SJCRH30 (cell line): ENCODE results near the gene CNOT6. TPM values are rescaled to one million over a fixed set of nuclear protein-coding genes. Genes with fewer than 3 reads are reported as not detected.
"Not testable (repeated sequence)": the region's sequence is repeated elsewhere in the genome, so short reads cannot be mapped to it uniquely, and the experiment has no call there.

Source experiments
- DNase-seq, 2 experiments: peaks; one replicate each; pipeline ENCODE4 v3.0.0-alpha.2; 2015 to 2020
- H3K27ac ChIP-seq: fragments of 250-450 bp; sonication (Bioruptor Pico); 2 replicates; pipeline ENCODE4 v1.5.1; 2020; ENCODE audit warnings: mild to moderate bottlenecking, moderate library complexity
- H3K27me3 ChIP-seq: fragments of 250-450 bp; sonication (Bioruptor Pico); 2 replicates; pipeline ENCODE4 v1.5.1; 2020; ENCODE audit warnings: mild to moderate bottlenecking, moderate library complexity
- H3K36me3 ChIP-seq: fragments of 250-450 bp; sonication (Bioruptor Pico); 2 replicates; pipeline ENCODE4 v1.5.1; 2020; ENCODE audit warnings: mild to moderate bottlenecking, moderate library complexity
- H3K4me1 ChIP-seq: fragments of 250-450 bp; sonication (Bioruptor Pico); 2 replicates; pipeline ENCODE4 v1.5.1; 2020; ENCODE audit warnings: mild to moderate bottlenecking, moderate library complexity
- H3K4me3 ChIP-seq: fragments of 250-450 bp; sonication (Bioruptor Pico); 2 replicates; pipeline ENCODE4 v1.5.1; 2020; ENCODE audit warnings: mild to moderate bottlenecking, moderate library complexity
- H3K9me3 ChIP-seq: fragments of 250-450 bp; sonication (Bioruptor Pico); replicated peaks from 2 replicates; pipeline ENCODE4 v1.5.1; 2020; ENCODE audit warnings: mild to moderate bottlenecking, moderate library complexity
- total RNA-seq: library from RNA; depleted of rRNA; stranded (reverse); fragments of >200 nt; shearing (Covaris generic); gene quantifications from 2 replicates; pipeline ENCODE4 v1.2.3, GENCODE V29; 2014

Gene CNOT6
- total RNA-seq, 1 experiment from 2014 or later = 28.2 TPM

DNA sequence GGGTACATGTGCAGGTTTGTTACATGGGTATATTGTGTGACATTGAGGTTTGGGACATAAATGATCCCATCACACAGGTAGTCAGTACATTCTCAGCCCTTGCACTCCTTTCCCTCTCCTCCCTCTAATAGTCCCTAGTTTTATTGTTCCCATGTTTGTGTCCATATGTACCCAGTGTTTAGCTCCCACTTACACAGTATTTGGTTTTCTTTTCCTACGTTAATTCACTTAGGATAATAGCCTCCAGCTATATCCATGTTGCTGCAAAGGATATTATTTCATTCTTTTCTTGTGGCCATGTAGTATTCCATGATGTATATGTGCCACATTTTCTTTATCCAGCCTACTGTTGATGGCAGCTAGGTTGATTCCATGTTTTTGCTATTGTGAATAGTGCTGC is 27.4 kb downstream of the CNOT6 start:
- Histone ChIP-seq H3K4me1 (peaks cover 9% of the 10 kb centered on the region; the same call in 1 of the 2 replicates), H3K4me3 (no peak overlapping the region), H3K27ac (no peak overlapping the region), H3K9me3 (peaks cover 3% of the 10 kb centered on the region; the same call in 1 of the 2 replicates), H3K27me3 (no peaks in the 10 kb centered on the region), H3K36me3 (0 out of 2 replicates have a peak, but pooled peaks cover 6% of the 10 kb centered on the region)
- DNase-seq = no peak

DNA sequence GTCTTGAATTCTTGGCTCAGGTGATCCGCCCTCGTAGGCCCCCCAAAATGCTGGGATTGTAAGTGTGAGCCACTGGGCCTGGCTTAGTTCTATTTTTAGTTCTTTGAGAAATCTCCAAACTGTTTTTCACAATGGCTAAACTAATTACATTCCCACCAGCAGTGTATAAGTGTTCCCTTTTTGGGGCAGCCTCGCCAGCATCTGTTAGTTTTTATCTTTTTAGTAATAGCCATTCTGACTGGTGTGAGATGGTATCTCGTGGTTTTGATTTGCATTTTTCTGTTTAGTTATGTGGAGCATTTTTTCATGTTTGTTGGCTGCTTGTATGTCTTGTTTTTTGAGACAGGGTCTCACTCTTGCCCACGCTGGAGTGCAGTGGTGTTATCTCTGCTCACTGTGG is 28.2 kb downstream of the CNOT6 start:
- Histone ChIP-seq H3K9me3 (peaks cover 3% of the 10 kb centered on the region; the same call in 1 of the 2 replicates), H3K4me3 (no peak overlapping the region), H3K27me3 (no peaks in the 10 kb centered on the region), H3K4me1 (peaks cover 9% of the 10 kb centered on the region; the same call in 1 of the 2 replicates), H3K36me3 (peaks cover 10% of the 10 kb centered on the region), H3K27ac (no peak overlapping the region)
- DNase-seq = no peak

DNA sequence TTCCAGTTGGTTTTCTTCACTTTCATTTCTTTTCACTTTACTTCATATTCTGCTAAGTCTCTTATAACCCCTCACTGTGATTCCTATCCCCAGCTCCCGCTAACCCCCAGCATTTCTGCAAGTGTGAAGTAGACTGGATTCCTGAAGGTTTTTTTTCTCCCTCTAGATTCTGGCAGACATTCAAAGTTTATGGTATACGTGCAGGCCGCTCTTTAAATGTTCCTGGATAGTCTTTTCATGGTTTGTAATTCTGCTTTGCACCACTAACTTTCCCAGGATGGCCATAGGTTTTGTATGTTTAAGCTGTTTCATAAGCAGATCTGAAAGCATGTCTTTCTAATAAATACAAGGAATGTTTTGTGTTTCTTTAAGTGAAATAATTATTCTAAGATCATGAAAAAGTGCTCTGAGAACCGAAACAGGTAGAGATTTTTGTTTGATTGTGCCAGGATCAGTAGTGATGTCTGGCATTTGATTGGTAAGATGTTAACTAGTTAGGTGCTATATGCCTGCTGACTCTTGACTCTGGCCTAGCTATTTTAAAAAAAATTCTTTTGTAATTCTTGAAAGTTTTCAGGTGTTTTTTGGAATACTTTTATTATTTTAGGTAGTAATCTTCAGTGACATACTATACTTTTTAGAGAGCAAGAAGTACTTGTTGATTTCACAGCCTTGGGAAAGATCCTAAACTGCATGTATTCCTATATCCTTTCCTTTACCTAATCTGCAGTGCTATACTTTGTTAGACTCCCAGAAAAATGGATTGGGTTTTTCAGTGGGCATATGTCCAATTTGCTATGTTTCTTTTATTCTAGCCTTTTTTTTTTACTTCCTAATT is 29.7 kb downstream of the CNOT6 start:
- DNase-seq = no peak
- no peak overlapping the region for H3K27ac ChIP-seq
- no peaks in the 10 kb centered on the region for H3K9me3 ChIP-seq
- H3K4me3 ChIP-seq = no peak overlapping the region
- no peaks in the 10 kb centered on the region for H3K27me3 ChIP-seq
- peaks cover 8% of the 10 kb centered on the region for H3K36me3 ChIP-seq
- H3K4me1 ChIP-seq = peaks cover 9% of the 10 kb centered on the region; the same call in 1 of the 2 replicates

GRCh38 chr5:180525399-180525798 is 31.2 kb downstream of the CNOT6 start:
- Histone ChIP-seq H3K27me3 (no peaks in the 10 kb centered on the region), H3K4me3 (no peak overlapping the region), H3K9me3 (no peaks in the 10 kb centered on the region), H3K36me3 (peaks cover 21% of the 10 kb centered on the region), H3K27ac (no peak overlapping the region), H3K4me1 (peaks cover 9% of the 10 kb centered on the region; the same call in 1 of the 2 replicates)
- DNase-seq = no peak

DNA sequence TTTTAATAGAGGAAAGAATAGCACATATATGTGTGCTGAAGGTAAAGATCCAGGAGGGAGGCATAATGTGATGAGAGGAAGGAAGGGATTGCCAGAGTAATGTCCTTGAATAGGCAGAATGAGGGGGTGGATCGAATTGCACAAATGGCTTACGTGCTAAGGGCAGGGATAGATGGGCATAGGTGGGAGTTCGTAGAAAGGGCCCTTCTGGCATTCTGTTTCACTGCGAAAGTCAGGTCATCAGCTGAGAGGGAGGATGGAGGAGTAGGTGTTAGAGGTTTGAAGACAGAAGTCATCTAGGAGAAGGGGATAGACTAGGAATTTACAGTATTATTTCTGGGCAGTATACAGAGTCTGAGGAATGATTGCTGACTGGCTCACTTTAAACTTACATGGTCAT is 32.1 kb downstream of the CNOT6 start:
- no peak for DNase-seq
- Histone ChIP-seq H3K4me3 (no peak overlapping the region), H3K4me1 (peaks cover 9% of the 10 kb centered on the region; the same call in 1 of the 2 replicates), H3K9me3 (no peaks in the 10 kb centered on the region), H3K27ac (no peak overlapping the region), H3K36me3 (peaks cover 21% of the 10 kb centered on the region), H3K27me3 (no peaks in the 10 kb centered on the region)

DNA sequence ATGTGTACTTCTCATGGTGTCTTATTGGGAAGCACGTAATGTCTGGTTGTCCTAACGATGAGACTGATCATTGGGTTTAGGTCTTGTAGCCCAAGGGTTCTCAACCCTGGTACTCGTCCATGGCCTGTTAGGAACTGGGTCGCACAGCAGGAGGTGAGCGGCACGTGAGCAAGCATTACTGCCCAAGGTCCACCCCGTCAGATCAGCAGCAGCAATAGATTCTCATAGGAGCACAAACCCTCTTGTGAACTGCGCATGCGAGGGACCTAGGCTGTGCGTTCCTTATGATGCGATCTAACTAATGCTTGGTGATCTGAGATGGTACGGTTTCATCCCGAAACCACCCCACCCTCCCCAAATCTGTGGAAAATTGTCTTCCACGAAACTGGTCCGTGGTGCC is 33.5 kb downstream of the CNOT6 start:
- Histone ChIP-seq H3K4me1 (0 out of 2 replicates have a peak, but pooled peaks cover under 1% of the 10 kb centered on the region), H3K27me3 (no peaks in the 10 kb centered on the region), H3K9me3 (no peaks in the 10 kb centered on the region), H3K27ac (no peak overlapping the region), H3K36me3 (peaks cover 30% of the 10 kb centered on the region), H3K4me3 (no peak overlapping the region)
- DNase-seq = no peak

DNA sequence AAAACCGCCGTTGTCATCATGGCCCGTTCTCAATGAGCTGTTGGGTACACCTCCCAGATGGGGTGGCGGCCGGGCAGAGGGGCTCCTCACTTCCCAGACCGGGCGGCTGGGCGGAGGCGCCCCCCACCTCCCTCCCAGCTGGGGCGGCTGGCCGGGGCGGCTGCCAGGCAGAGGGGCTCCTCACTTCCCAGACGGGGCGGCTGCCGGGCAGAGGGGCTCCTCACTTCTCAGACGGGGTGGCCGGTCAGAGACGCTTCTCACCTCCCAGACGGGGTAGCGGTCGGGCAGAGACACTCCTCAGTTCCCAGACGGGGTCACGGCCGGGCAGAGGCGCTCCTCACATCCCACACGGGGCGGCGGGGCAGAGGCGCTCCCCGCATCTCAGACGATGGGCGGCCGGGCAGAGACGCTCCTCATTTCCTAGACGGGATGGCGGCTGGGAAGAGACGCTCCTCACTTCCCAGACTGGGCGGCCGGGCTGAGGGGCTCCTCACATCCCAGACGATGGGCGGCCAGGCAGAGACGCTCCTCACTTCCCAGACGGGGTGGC is 36.9 kb downstream of the CNOT6 start:
- H3K4me1 ChIP-seq, H3K27me3 ChIP-seq, H3K27ac ChIP-seq, H3K4me3 ChIP-seq, H3K9me3 ChIP-seq, DNase-seq: not testable (repeated sequence)
- peaks cover 46% of the 10 kb centered on the region for H3K36me3 ChIP-seq

DNA sequence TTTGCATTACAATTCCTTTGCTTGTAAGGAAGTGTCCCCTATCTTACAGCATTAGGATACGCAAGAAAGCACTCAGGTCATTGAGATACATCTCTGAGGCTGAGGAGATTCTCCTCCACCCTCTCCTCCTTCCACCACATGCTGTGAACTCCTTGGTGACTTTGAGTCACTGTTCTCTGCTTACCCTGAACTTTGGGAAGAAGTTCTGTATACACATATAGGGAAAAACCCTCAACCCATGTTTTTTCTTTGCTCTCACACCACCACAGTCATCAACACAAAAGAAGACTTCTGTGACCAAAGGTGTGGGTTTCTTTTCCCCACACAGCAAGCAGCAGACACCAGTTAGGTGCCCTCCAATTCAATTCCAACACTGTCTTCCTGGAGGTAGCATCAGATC is 38.1 kb downstream of the CNOT6 start:
- H3K27me3 ChIP-seq = no peaks in the 10 kb centered on the region
- peaks cover 43% of the 10 kb centered on the region for H3K36me3 ChIP-seq
- no peak overlapping the region for H3K27ac ChIP-seq
- no peaks in the 10 kb centered on the region for H3K4me1 ChIP-seq
- no peak overlapping the region for H3K4me3 ChIP-seq
- no peaks in the 10 kb centered on the region for H3K9me3 ChIP-seq
- DNase-seq = no peak

- no peak overlapping the region for H3K4me3 ChIP-seq
- H3K27ac ChIP-seq = no peak overlapping the region
- H3K4me1 ChIP-seq = no peaks in the 10 kb centered on the region
- no peaks in the 10 kb centered on the region for H3K9me3 ChIP-seq
- no peak for DNase-seq
- H3K36me3 ChIP-seq = peaks cover 42% of the 10 kb centered on the region
- no peaks in the 10 kb centered on the region for H3K27me3 ChIP-seq
Observed at GRCh38 chr5:180533845-180534244, 39.7 kb downstream of the CNOT6 start.

- peaks cover 36% of the 10 kb centered on the region for H3K36me3 ChIP-seq
- H3K4me3 ChIP-seq = no peak overlapping the region
- no peaks in the 10 kb centered on the region for H3K4me1 ChIP-seq
- no peaks in the 10 kb centered on the region for H3K27me3 ChIP-seq
- DNase-seq = no peak
- no peaks in the 10 kb centered on the region for H3K9me3 ChIP-seq
- H3K27ac ChIP-seq = no peak overlapping the region
Observed at GRCh38 chr5:180535573-180535972, 41.4 kb downstream of the CNOT6 start.

GRCh38 chr5:180540050-180540694 is 46.0 kb downstream of the CNOT6 start:
- H3K36me3 ChIP-seq = peaks cover 48% of the 10 kb centered on the region
- no peak overlapping the region for H3K27ac ChIP-seq
- H3K4me1 ChIP-seq = no peaks in the 10 kb centered on the region
- no peaks in the 10 kb centered on the region for H3K9me3 ChIP-seq
- no peak for DNase-seq
- no peak overlapping the region for H3K4me3 ChIP-seq
- H3K27me3 ChIP-seq = no peaks in the 10 kb centered on the region

DNA sequence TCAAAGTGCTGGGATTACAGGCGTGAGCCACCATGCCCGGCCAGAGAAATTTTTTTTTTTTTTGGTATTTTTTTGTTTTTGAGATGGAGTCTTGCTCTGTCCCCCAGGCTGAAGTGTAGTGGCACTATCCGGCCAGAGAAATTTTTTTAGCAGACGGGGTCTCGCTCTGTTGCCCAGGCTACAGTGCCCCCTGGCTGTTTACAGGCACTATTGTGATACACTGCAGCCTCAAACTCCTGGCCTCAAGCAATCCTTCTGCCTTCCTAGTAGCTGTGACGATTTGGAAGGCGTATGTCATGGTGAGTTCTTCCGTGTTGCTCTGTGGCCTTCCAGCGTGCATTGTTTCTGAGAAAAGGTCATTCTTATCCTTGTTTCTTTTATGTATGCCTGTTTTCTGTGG is 47.5 kb downstream of the CNOT6 start:
- no peak for DNase-seq
- H3K4me3 ChIP-seq = no peak overlapping the region
- H3K9me3 ChIP-seq = no peaks in the 10 kb centered on the region
- no peaks in the 10 kb centered on the region for H3K27me3 ChIP-seq
- H3K4me1 ChIP-seq = no peaks in the 10 kb centered on the region
- no peak overlapping the region for H3K27ac ChIP-seq
- H3K36me3 ChIP-seq = peaks cover 53% of the 10 kb centered on the region

DNA sequence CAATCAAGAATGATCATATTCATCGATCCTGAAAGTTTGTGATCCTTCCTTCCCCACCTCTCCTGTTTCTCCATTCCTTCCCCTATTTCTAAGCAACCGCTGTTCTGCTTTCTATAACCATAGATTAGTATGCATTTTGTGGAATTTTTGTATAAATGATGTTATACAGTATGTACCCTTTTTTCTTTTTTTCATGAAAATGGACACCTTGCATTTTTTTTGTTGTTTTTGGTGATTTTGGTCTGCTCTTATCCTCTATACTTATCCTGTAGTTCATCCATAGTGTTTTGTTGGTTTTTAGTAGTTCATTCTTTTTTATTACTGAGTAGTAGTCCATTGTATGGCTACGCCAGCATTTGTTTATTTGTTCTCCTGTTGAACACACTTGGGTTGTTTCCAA is 51.1 kb downstream of the CNOT6 start:
- Histone ChIP-seq H3K36me3 (peaks cover 60% of the 10 kb centered on the region), H3K4me3 (no peak overlapping the region), H3K4me1 (no peaks in the 10 kb centered on the region), H3K9me3 (no peaks in the 10 kb centered on the region), H3K27ac (no peak overlapping the region), H3K27me3 (no peaks in the 10 kb centered on the region)
- no peak for DNase-seq

GRCh38 chr5:180548563-180548962 is 54.4 kb downstream of the CNOT6 start:
- Histone ChIP-seq H3K9me3 (no peaks in the 10 kb centered on the region), H3K4me1 (no peaks in the 10 kb centered on the region), H3K27ac (no peak overlapping the region), H3K27me3 (no peaks in the 10 kb centered on the region), H3K4me3 (no peak overlapping the region), H3K36me3 (peaks cover 56% of the 10 kb centered on the region)
- DNase-seq = no peak

- H3K27ac ChIP-seq = no peak overlapping the region
- no peaks in the 10 kb centered on the region for H3K27me3 ChIP-seq
- no peak for DNase-seq
- no peaks in the 10 kb centered on the region for H3K9me3 ChIP-seq
- H3K4me3 ChIP-seq = no peak overlapping the region
- H3K36me3 ChIP-seq = peaks cover 38% of the 10 kb centered on the region
- H3K4me1 ChIP-seq = no peaks in the 10 kb centered on the region
Observed at GRCh38 chr5:180553530-180553929, 59.4 kb downstream of the CNOT6 start.
